Chondrocyte (in vitro differentiated cells): ENCODE measurements around the gene SMPD3. TPM values are rescaled to one million over a fixed set of nuclear protein-coding genes. Genes with fewer than 3 reads are reported as not detected.

Experiments
- DNase-seq: peaks from one replicate; pipeline ENCODE4 v3.0.0; 2021; ENCODE audit warnings: mixed read lengths, low spot score
- H3K27ac Mint-ChIP-seq: one replicate; pipeline ENCODE4 v1.8.0; 2021; ENCODE audit warnings: mild to moderate bottlenecking, moderate library complexity, mixed read lengths; ENCODE audit not compliant: unreplicated experiment
- H3K27me3 Mint-ChIP-seq: 2 replicates; pipeline ENCODE4 v1.8.0; 2021; ENCODE audit warnings: low read depth, mixed read lengths
- H3K36me3 Mint-ChIP-seq: 2 replicates; pipeline ENCODE4 v1.8.0; 2021; ENCODE audit warnings: low read depth, mixed read lengths
- H3K4me1 Mint-ChIP-seq: 2 replicates; pipeline ENCODE4 v1.8.0; 2021; ENCODE audit warnings: low read depth, mild to moderate bottlenecking, mixed read lengths
- H3K4me3 Mint-ChIP-seq: one replicate; pipeline ENCODE4 v1.8.0; 2021; ENCODE audit warnings: mild to moderate bottlenecking, moderate library complexity, mixed read lengths; ENCODE audit not compliant: unreplicated experiment
- H3K9me3 Mint-ChIP-seq: 2 replicates; pipeline ENCODE4 v1.8.0; 2021; ENCODE audit warnings: low read depth, mixed read lengths
- total RNA-seq: library from RNA; stranded (reverse); gene quantifications from 3 replicates; pipeline ENCODE4 v1.2.1, GENCODE V29; 2021
- TF ChIP-seq, protein P1 (sequence below): fragments of 200-600 bp; sonication (generic); IDR thresholded peaks from 2 replicates; pipeline ENCODE4 v1.5.0; 2021; ENCODE audit warnings: antibody characterized with exemption, mild to moderate bottlenecking, moderate library complexity

SMPD3 gene
- total RNA-seq, 1 donor from 2014 or later: not detected

DNA sequence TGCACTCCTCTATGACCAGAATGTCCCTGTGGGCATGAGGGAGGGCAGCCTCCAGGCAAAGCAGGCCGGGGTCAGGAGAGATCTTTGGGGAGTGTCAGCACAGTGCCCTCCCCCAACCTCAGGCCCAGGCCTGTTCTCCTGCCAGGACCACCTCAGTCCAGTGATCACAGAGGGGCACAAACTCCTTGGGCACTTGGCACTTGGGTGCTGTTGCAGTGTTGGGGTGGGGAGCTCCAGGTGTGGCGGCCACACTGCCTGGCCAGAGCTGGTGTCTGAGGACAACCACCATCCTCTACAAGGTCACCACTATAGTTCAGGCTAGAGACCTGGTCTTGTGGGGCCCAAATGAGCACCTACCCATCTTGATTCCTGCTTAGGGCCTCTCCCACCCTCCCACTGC is 37.2 kb downstream of the SMPD3 start:
- H3K36me3 Mint-ChIP-seq: peaks cover 2% of the 10 kb centered on the region
- peaks cover 2% of the 10 kb centered on the region for H3K27me3 Mint-ChIP-seq
- no peaks in the 10 kb centered on the region for H3K9me3 Mint-ChIP-seq
- TF ChIP-seq, protein P1, sequence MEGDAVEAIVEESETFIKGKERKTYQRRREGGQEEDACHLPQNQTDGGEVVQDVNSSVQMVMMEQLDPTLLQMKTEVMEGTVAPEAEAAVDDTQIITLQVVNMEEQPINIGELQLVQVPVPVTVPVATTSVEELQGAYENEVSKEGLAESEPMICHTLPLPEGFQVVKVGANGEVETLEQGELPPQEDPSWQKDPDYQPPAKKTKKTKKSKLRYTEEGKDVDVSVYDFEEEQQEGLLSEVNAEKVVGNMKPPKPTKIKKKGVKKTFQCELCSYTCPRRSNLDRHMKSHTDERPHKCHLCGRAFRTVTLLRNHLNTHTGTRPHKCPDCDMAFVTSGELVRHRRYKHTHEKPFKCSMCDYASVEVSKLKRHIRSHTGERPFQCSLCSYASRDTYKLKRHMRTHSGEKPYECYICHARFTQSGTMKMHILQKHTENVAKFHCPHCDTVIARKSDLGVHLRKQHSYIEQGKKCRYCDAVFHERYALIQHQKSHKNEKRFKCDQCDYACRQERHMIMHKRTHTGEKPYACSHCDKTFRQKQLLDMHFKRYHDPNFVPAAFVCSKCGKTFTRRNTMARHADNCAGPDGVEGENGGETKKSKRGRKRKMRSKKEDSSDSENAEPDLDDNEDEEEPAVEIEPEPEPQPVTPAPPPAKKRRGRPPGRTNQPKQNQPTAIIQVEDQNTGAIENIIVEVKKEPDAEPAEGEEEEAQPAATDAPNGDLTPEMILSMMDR: no peak
- peaks cover 16% of the 10 kb centered on the region for H3K4me1 Mint-ChIP-seq
- peak; percentile 62 for DNase-seq
- no peak overlapping the region for H3K27ac Mint-ChIP-seq
- H3K4me3 Mint-ChIP-seq: no peak overlapping the region

DNA sequence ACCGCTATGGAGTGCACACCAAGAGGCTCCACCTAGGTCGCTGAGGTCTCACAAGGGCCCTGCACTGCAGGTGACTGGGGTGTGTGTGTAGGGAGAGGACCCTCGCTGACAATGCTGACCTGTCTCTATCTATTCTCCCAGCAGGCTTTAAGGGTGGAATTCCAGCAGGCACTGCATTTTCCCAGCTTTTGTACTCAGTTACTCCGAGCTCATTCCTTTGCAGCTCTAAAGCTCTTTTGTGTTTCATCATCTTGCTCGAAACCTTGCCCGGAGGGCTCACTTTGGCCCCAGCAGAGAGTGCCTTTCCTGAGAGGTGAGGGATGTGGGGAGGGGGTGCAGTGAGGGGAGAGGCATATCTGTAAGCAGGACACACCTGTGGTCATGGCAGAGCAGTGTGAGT is 39.3 kb downstream of the SMPD3 start:
- DNase-seq: peak; percentile 41
- TF ChIP-seq, protein P1: no peak
- Mint-ChIP-seq H3K4me3 (no peak overlapping the region), H3K27me3 (no peaks in the 10 kb centered on the region), H3K27ac (no peak overlapping the region), H3K36me3 (no peaks in the 10 kb centered on the region), H3K4me1 (peaks cover 16% of the 10 kb centered on the region), H3K9me3 (no peaks in the 10 kb centered on the region)

DNA sequence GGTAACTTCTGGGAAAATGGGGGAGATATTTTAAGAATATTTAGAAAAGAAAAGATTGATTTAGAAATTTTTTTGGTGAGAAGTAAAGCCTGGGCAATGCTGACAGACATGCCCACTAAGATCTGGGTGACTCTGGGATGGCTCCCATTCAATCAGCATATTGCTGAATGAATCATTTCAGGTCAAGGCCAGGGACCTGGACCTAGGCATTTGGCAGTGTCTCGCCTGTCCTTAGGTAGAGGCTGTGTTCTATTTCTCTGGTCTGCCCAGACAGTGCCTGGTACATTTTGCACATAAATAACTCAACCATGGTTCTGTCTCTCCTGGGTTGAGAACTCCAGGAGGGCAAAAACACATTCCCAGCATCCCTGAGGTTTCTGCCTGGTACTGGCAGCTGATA is 39.9 kb downstream of the SMPD3 start:
- Mint-ChIP-seq H3K27me3 (no peaks in the 10 kb centered on the region), H3K36me3 (no peaks in the 10 kb centered on the region), H3K4me3 (no peak overlapping the region)

DNA sequence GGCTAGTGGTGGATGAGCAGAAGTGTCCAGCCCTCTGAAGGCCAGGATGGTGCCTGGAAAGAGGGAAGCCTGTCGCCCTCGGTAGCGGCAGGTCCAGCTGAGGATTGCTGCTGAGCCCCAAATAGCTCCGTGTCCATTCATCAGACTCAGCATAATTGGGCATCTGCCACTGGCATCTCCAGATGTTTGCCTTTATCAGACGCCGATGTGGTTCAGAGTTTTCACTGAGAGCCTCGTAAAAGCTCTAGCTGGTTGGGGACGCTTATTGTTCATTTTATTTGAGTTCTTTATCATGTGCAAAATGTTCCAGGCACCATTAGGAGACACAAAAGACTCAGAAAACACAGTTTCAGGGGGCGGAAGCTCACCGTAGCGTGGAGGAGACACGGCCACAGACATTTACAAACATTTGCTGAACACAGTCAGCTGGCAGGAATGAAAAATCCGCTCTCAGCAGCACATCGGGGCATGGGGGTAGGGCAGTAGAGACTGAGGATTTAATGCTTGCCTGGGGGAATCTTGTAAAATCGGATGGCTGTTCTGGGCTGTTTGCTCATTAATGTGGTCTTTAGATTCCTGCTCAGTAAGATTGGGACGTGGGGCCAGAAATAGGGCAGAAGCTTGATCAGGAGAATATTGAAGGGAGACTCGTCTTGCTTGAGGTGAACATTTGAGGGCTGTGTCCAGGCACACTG is 41.7 kb downstream of the SMPD3 start:
- H3K4me1 Mint-ChIP-seq: peaks cover 25% of the 10 kb centered on the region
- no peaks in the 10 kb centered on the region for H3K9me3 Mint-ChIP-seq
- TF ChIP-seq, protein P1: no peak
- H3K27me3 Mint-ChIP-seq: no peaks in the 10 kb centered on the region
- DNase-seq: peak; percentile 38
- H3K27ac Mint-ChIP-seq: peak overlapping the region; percentile 45
- H3K4me3 Mint-ChIP-seq: peak overlapping the region; percentile 24
- H3K36me3 Mint-ChIP-seq: no peaks in the 10 kb centered on the region

More for the DNA sequence above, 39.9 kb downstream of the SMPD3 start:
- TF ChIP-seq, protein P1: no peak
- H3K27ac Mint-ChIP-seq: no peak overlapping the region
- no peak for DNase-seq
- no peaks in the 10 kb centered on the region for H3K9me3 Mint-ChIP-seq
- H3K4me1 Mint-ChIP-seq: peaks cover 16% of the 10 kb centered on the region

DNA sequence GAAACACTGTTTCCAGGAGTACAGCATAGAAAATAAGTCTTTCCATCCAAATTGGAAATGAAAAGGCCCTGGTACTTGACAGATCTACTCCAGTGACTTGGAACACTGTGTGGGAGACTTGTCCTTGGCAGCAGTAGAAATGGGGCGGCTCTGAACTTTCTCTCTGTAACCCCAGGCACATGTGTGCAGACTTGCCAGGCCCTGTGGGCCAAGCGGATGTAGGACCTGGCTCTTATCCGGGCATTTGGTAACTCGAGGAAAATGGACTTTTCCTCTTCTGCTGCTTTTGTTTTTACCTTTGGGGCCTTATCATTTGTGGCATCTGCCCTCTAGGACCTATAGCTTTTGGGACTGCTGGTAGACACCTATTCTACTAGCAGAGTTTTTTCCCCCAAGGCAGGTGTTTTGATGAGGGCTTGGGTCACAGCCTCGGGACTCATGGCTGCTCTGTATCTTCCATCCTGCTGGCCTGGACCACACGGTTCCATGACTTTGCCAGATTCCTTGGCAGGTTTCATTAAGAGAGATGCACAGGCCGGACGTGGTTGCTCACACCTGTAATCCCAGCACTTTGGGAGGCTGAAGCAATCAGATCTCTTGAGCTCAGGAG is 43.5 kb downstream of the SMPD3 start:
- no peaks in the 10 kb centered on the region for H3K27me3 Mint-ChIP-seq
- H3K4me1 Mint-ChIP-seq: peaks cover 25% of the 10 kb centered on the region
- peak; percentile 26 for DNase-seq
- H3K36me3 Mint-ChIP-seq: no peaks in the 10 kb centered on the region
- H3K9me3 Mint-ChIP-seq: no peaks in the 10 kb centered on the region
- no peak overlapping the region for H3K4me3 Mint-ChIP-seq
- TF ChIP-seq, protein P1: no peak
- H3K27ac Mint-ChIP-seq: no peak overlapping the region
